HG02840 (cell line): ENCODE measurements around the gene SCYGR5.
"Not testable (repeated sequence)": the region's sequence is repeated elsewhere in the genome, so short reads cannot be mapped to it uniquely, and the experiment has no call there.

Experiments
- ATAC-seq: cut with Tn5 transposase; IDR thresholded peaks from one replicate; pipeline ENCODE4 v1.9.1; 2021; ENCODE audit warnings: mild to moderate bottlenecking, moderate library complexity, moderate number of reproducible peaks; ENCODE audit not compliant: unreplicated experiment, low FRiP score

The SCYGR5 gene

GRCh38 chr2:227671170-227671905 lies 4.7 kb downstream of the SCYGR5 start:
- ATAC-seq: no peak

- not testable (repeated sequence) for ATAC-seq
These were observed 7.0 kb downstream of the SCYGR5 start for GRCh38 chr2:227673620-227674019.

- ATAC-seq: no peak
These were observed 7.9 kb downstream of the SCYGR5 start for GRCh38 chr2:227674485-227674884.

GRCh38 chr2:227677928-227678327 lies 11.3 kb downstream of the SCYGR5 start:
- no peak for ATAC-seq

GRCh38 chr2:227684258-227684657 lies 17.7 kb downstream of the SCYGR5 start:
- no peak for ATAC-seq

- no peak for ATAC-seq
These were observed 20.6 kb downstream of the SCYGR5 start for GRCh38 chr2:227687189-227687588.

GRCh38 chr2:227696990-227697679 lies 30.5 kb downstream of the SCYGR5 start:
- no peak for ATAC-seq

- no peak for ATAC-seq
These were observed 35.0 kb downstream of the SCYGR5 start for GRCh38 chr2:227701556-227701955.

- ATAC-seq: no peak
These were observed 36.7 kb downstream of the SCYGR5 start for GRCh38 chr2:227703280-227703732.

- ATAC-seq: no peak
These were observed 37.4 kb downstream of the SCYGR5 start for GRCh38 chr2:227703961-227704360.

GRCh38 chr2:227706859-227707258 lies 40.3 kb downstream of the SCYGR5 start:
- ATAC-seq: no peak

GRCh38 chr2:227707390-227707789 lies 40.8 kb downstream of the SCYGR5 start:
- ATAC-seq: no peak

GRCh38 chr2:227710986-227711385 lies 44.4 kb downstream of the SCYGR5 start:
- ATAC-seq: no peak

GRCh38 chr2:227713291-227713690 lies 46.7 kb downstream of the SCYGR5 start:
- ATAC-seq: no peak

GRCh38 chr2:227716501-227716900 lies 49.9 kb downstream of the SCYGR5 start:
- no peak for ATAC-seq
